Gastroesophageal sphincter (tissue), 4 donors: ENCODE results near the gene PLBD2. TPM values are rescaled to one million over a fixed set of nuclear protein-coding genes. Genes with fewer than 3 reads are reported as not detected.

Source experiments
- ATAC-seq: fragments of 150-250 bp; one replicate; pipeline ENCODE4 v1.9.1; 2016; ENCODE audit warnings: mild to moderate bottlenecking, moderate library complexity
- H3K27ac ChIP-seq, 4 donors: fragments of 200-600 bp; sonication (generic) in 3 of 4; 1 replicate in 3 of 4; 2 replicates in 1 of 4; pipeline ENCODE4 v1.5.1; 2016 to 2019
- H3K27me3 ChIP-seq: fragments of 200-600 bp; sonication (generic); one replicate; pipeline ENCODE4 v1.5.1; 2019
- H3K36me3 ChIP-seq, 2 donors: fragments of 200-600 bp; sonication (generic); one replicate each; pipeline ENCODE4 v1.5.1; 2019; ENCODE audit warnings: control low read depth in 1 of 2
- H3K4me1 ChIP-seq, 3 donors: fragments of 200-600 bp; sonication (generic); 1 replicate in 2 of 3; 2 replicates in 1 of 3; pipeline ENCODE4 v1.5.1; 2016 to 2019; ENCODE audit warnings: control low read depth in 2 of 3
- H3K4me3 ChIP-seq, 2 donors: fragments of 200-600 bp; sonication (generic); one replicate each; pipeline ENCODE4 v1.5.1; 2019; ENCODE audit warnings: mild to moderate bottlenecking in 1 of 2, moderate library complexity in 1 of 2
- H3K9me3 ChIP-seq, 3 donors: fragments of 200-600 bp; sonication (generic); one replicate each; pipeline ENCODE4 v1.5.1; 2017 to 2019; ENCODE audit warnings: control low read depth in 2 of 3
- CTCF ChIP-seq, 4 experiments: fragments of 200-600 bp in 2 of 4; fragments of 450-650 bp in 2 of 4; sonication (generic) in 1 of 4; IDR thresholded peaks; one replicate each; pipeline ENCODE4 v1.5.1; 2017 to 2019; ENCODE audit warnings: antibody characterized with exemption in 4 of 4, mild to moderate bottlenecking in 2 of 4, moderate library complexity in 2 of 4
- EP300 ChIP-seq: sonication (generic); formaldehyde crosslinking; IDR thresholded peaks from one replicate; pipeline ENCODE4 v1.6.1; 2017; ENCODE audit warnings: antibody characterized with exemption, mild to moderate bottlenecking
- POLR2A ChIP-seq, 2 donors: fragments of 450-650 bp; IDR thresholded peaks; one replicate each; pipeline ENCODE4 v1.6.1; 2017; ENCODE audit warnings: antibody characterized with exemption in 2 of 2, mild to moderate bottlenecking in 2 of 2, moderate library complexity in 1 of 2
- POLR2AphosphoS5 ChIP-seq: sonication (generic); formaldehyde crosslinking; IDR thresholded peaks from one replicate; pipeline ENCODE4 v1.6.1; 2017; ENCODE audit warnings: antibody characterized with exemption
- WGBS, 2 donors: methylation state at CpG; one replicate each; pipeline ENCODE4 v1.1.5; 2018; ENCODE audit warnings: low coverage in 1 of 2; 5-methylcytosine and 5-hydroxymethylcytosine counted together
- total RNA-seq, 4 donors: library from RNA; depleted of rRNA; stranded (reverse); fragments of >200 nt; gene quantifications; one replicate each; pipeline ENCODE4 v1.1.0, GENCODE V29; 2016

The PLBD2 gene
- total RNA-seq, 4 donors from 2014 or later: 23.1 to 54.4 (median 31.3) TPM

- ATAC-seq: no peak
- WGBS, 2 donors: 51 to 88% methylated on average over 4 to 6 of the region's 6 CpGs
- H3K27ac ChIP-seq: no peak overlapping the region
- H3K9me3 ChIP-seq: no peaks in the 10 kb centered on the region
- TF ChIP-seq EP300: no peak
- no peak for TF ChIP-seq POLR2A (IDR thresholded peaks at IDR 0.05)
- TF ChIP-seq CTCF (IDR thresholded peaks at IDR 0.05): no peak
- H3K4me3 ChIP-seq: no peak overlapping the region
- H3K36me3 ChIP-seq: no peaks in the 10 kb centered on the region
- peaks cover 38% of the 10 kb centered on the region for H3K27me3 ChIP-seq
- H3K4me1 ChIP-seq: peaks cover 0 to 12% (median 0%) of the 10 kb centered on the region in 3 donors
These were observed 49.7 kb downstream of the PLBD2 start for GRCh38 chr12:113407931-113408600.

- Histone ChIP-seq H3K4me1 (peaks cover 0 to 10% (median 0%) of the 10 kb centered on the region in 3 donors), H3K4me3 (no peak overlapping the region), H3K36me3 (no peaks in the 10 kb centered on the region), H3K27me3 (peaks cover 33% of the 10 kb centered on the region), H3K27ac (no peak overlapping the region), H3K9me3 (no peaks in the 10 kb centered on the region)
- ATAC-seq: no peak
- TF ChIP-seq POLR2AphosphoS5 (no peak), CTCF (IDR thresholded peaks at IDR 0.05) (no peak), EP300 (no peak), POLR2A (IDR thresholded peaks at IDR 0.05) (no peak)
- WGBS, 2 donors: 67 to 77% methylated on average over 1 to 6 of the region's 11 CpGs
These were observed 50.4 kb downstream of the PLBD2 start for GRCh38 chr12:113408756-113409298.

- WGBS, 2 donors: 59% methylated on average over 2 of the region's 9 CpGs; no CpG with 5 or more reads in 1 of the 2 donors
These were observed 51.2 kb downstream of the PLBD2 start for GRCh38 chr12:113409462-113410124.

GRCh38 chr12:113413488-113413939 is 55.1 kb downstream of the PLBD2 start:
- Histone ChIP-seq H3K36me3 (no peaks in the 10 kb centered on the region), H3K27ac (no peak overlapping the region), H3K9me3 (no peaks in the 10 kb centered on the region), H3K4me1 (peaks cover 0 to 2% (median 0%) of the 10 kb centered on the region in 3 donors), H3K4me3 (no peak overlapping the region), H3K27me3 (peaks cover 39% of the 10 kb centered on the region)
- ATAC-seq: no peak
- WGBS, 2 donors: 52% methylated on average over 6 to 10 of the region's 11 CpGs
- TF ChIP-seq EP300: no peak
- no peak for TF ChIP-seq POLR2A (IDR thresholded peaks at IDR 0.05)
- no peak for TF ChIP-seq POLR2AphosphoS5
- TF ChIP-seq CTCF (IDR thresholded peaks at IDR 0.05): no peak

More at GRCh38 chr12:113409462-113410124, 51.2 kb downstream of the PLBD2 start:
- Histone ChIP-seq H3K36me3 (no peaks in the 10 kb centered on the region), H3K4me3 (no peak overlapping the region), H3K9me3 (no peaks in the 10 kb centered on the region), H3K4me1 (peaks cover 0 to 5% (median 0%) of the 10 kb centered on the region in 3 donors), H3K27me3 (peaks cover 37% of the 10 kb centered on the region), H3K27ac (no peak overlapping the region)
- no peak for ATAC-seq
- TF ChIP-seq CTCF (IDR thresholded peaks at IDR 0.05) (no peak), EP300 (no peak), POLR2AphosphoS5 (no peak), POLR2A (IDR thresholded peaks at IDR 0.05) (no peak)
